ENCODE results near the gene PRKCSH.

GRCh38 chr19:11410682-11411081 lies 24.8 kb upstream of the PRKCSH start:
- TF ChIP-seq CTCF (IDR thresholded peaks at IDR 0.05 in 4 of 5, conservative IDR thresholded peaks at IDR 0.05 in 1 of 5) (no peak), POLR2A (IDR thresholded peaks at IDR 0.05) (no peak)

All from gastrocnemius medialis (tissue), 4 donors.